HUES48 (cell line): ENCODE results near the gene SDE2.
"Not testable (repeated sequence)": the region's sequence is repeated elsewhere in the genome, so short reads cannot be mapped to it uniquely, and the experiment has no call there.

Experiments
- H3K27ac ChIP-seq: one replicate; pipeline ENCODE4 v1.7.0; 2013; ENCODE audit warnings: low read depth, low read length, inconsistent platforms
- H3K27me3 ChIP-seq: 2 replicates; pipeline ENCODE4 v1.6.1; 2013; ENCODE audit warnings: mild to moderate bottlenecking, low read length; ENCODE audit not compliant: control insufficient read depth, insufficient read depth
- H3K36me3 ChIP-seq: 2 replicates; pipeline ENCODE4 v1.6.1; 2013; ENCODE audit warnings: low read length; ENCODE audit not compliant: control insufficient read depth, insufficient read depth
- H3K4me1 ChIP-seq: 2 replicates; pipeline ENCODE4 v1.6.1; 2013; ENCODE audit warnings: mild to moderate bottlenecking, low read length; ENCODE audit not compliant: control insufficient read depth, insufficient read depth
- H3K4me3 ChIP-seq: 2 replicates; pipeline ENCODE4 v1.5.1; 2013; ENCODE audit warnings: mild to moderate bottlenecking, low read depth, low read length
- H3K9ac ChIP-seq: 2 replicates; pipeline ENCODE4 v1.6.1; 2013; ENCODE audit warnings: mild to moderate bottlenecking, low read depth, low read length, moderate library complexity
- H3K9me3 ChIP-seq: 2 replicates; pipeline ENCODE4 v1.6.1; 2013; ENCODE audit warnings: low read length; ENCODE audit not compliant: control insufficient read depth, insufficient read depth

SDE2 gene

DNA sequence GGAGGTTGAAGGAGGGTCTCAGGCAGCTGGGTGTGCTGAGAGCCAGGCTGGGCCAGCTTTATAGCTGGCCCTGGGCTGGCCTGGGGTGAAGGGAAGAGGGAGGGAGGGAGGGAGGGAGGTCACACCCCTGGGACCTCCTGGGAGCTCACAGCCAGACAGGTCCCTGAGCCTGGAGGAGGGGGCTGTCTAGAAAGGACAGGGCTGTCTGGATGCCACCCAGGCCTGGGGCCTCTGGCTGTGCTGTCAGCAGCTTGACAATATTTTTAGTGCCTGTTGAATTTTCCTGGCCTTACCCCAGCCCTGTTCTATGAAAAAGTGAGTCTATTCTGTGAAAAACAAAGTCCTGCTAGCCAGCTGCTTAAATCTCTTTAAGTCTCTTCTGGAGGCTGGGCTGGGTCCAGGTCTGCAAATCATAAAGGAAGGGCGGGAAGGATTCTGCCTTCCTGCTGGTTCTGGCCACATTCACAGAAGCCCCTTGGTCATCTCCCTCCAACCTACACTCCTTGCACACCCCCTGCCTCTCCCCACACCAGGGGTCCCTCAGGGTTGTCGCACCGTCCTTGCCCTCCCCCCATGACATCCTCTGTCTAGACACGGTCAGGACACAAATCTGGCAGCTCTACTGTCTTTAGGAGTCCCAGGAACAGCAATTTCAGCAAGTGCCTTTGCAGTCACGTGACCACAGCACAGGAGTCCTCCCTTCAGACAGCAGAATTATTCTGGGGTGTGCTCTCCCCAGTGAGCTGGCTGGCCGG lies 57.8 kb downstream of the SDE2 start, which contains the start of gene LEFTY2:
Gene LEFTY2, minus strand, starts transcription at position 34 of the 755 bp plus-strand sequence. CDS start 80 bp downstream, outside the sequence.
- Histone ChIP-seq H3K36me3 (peaks cover 5% of the 10 kb centered on the region; the same call in 1 of the 2 replicates), H3K9ac (peak within 1 kb of the TSS; percentile 7; the same call in 1 of the 2 replicates), H3K27me3 (no peaks in the 10 kb centered on the region; the same call in 1 of the 2 replicates), H3K4me1 (peaks cover 43% of the 10 kb centered on the region), H3K9me3 (no peaks in the 10 kb centered on the region), H3K27ac (peak within 1 kb of the TSS; percentile 14), H3K4me3 (0 out of 2 replicates have a peak within 1 kb of the TSS, but pooled peaks have one; percentile 55)

DNA sequence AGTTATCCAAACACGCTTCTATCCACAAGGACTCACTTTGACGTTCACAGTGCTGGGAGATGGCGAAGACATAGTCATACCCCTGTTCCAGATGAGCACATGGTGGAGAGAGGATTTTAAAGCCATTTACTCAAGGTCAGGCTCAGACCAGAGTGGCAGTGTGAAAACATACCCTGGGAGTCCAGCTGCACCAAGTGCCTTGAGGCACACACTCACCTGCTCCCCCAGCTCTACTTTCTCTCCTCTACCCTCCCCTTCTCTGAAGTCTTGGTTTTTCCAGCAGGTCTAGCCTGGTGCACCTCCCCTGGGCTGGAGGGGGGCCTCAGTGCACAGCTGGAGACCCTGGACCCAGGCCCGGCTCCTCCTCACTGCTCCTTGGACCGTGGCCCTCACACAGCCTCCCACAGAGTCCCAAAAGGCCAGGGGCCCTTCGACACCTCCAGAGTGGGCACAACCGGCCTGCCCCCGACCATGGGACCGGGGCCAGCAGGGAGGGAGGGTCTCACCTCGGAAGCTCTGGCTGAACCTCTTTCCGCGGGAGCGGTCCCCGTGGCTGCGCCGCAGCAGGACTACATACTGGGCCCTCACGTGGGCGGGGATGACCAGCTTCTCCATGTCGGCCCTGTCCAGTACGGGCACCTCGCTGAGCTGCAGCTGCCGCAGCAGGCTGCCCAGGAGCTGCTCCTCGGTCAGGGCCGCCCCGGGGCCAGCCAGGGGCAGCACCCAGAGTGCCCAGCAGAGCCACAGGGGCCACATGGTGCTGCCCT lies 58.6 kb downstream of the SDE2 start:
- Histone ChIP-seq H3K9me3 (no peaks in the 10 kb centered on the region), H3K27ac (no peak overlapping the region), H3K9ac (peak overlapping the region; percentile 7; the same call in 1 of the 2 replicates), H3K4me1 (peaks cover 35% of the 10 kb centered on the region), H3K4me3 (0 out of 2 replicates have a peak overlapping the region, but pooled peaks have one; percentile 55), H3K36me3 (peaks cover 5% of the 10 kb centered on the region; the same call in 1 of the 2 replicates), H3K27me3 (no peaks in the 10 kb centered on the region; the same call in 1 of the 2 replicates)

GRCh38 chr1:225939939-225940310 lies 59.2 kb downstream of the SDE2 start:
- not testable (repeated sequence) for H3K27me3 ChIP-seq, H3K36me3 ChIP-seq, H3K9me3 ChIP-seq, H3K27ac ChIP-seq
- Histone ChIP-seq H3K9ac (peak overlapping the region; percentile 7; the same call in 1 of the 2 replicates), H3K4me1 (peaks cover 28% of the 10 kb centered on the region), H3K4me3 (peak overlapping the region; percentile 55; the same call in 1 of the 2 replicates)

DNA sequence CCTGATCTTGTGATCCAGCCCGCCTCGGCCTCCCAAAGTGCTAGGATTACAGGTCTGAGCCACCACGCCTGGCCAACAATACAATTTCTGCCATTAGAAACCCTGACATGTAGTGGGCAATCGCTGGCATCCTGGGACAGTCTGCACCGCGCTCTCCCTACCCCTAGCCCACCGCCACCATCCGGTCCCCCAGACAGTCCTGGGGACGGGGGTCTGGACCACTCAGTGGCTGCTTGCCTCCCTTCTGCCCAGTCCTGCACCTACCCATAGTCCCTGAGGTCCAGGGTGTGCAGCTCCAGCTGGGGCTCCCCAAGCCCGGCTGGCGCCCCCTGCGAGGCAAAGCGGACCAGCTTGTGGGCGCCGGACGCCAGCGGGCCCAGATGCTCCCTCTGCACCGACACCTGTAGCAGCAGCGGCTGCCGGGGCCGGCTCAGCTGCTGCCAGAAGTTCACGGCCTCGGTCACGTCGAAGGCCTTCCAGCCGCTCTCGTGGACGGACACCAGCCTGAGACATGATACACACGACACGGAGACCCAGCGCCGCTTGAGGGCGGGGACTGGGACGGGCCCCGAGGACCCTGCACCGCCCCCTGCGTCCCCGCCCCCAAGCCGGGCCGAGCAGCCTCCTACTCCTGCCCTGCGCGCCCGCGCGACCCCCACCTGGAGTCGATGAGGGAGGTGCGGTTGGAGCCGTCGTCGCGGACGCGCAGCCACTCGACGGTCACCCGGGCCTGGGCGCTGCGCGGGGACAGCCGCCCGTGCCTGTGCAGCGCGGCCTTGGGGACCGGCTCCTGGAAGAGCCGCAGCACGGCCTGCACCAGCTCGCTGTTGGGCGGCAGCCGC lies 59.8 kb downstream of the SDE2 start:
- H3K36me3 ChIP-seq, H3K9me3 ChIP-seq, H3K27ac ChIP-seq, H3K9ac ChIP-seq, H3K27me3 ChIP-seq: not testable (repeated sequence)
- Histone ChIP-seq H3K4me3 (peak overlapping the region; percentile 55), H3K4me1 (peaks cover 22% of the 10 kb centered on the region)

GRCh38 chr1:225937048-225937968 lies 61.8 kb downstream of the SDE2 start:
- Histone ChIP-seq H3K4me3 (no peak overlapping the region), H3K9ac (no peak overlapping the region), H3K9me3 (no peaks in the 10 kb centered on the region), H3K27me3 (no peaks in the 10 kb centered on the region), H3K27ac (no peak overlapping the region), H3K4me1 (peaks cover 12% of the 10 kb centered on the region; the same call in 1 of the 2 replicates), H3K36me3 (peaks cover 5% of the 10 kb centered on the region; the same call in 1 of the 2 replicates)

GRCh38 chr1:225936523-225936922 lies 62.6 kb downstream of the SDE2 start:
- Histone ChIP-seq H3K9ac (no peak overlapping the region), H3K27ac (no peak overlapping the region), H3K4me3 (no peak overlapping the region)

DNA sequence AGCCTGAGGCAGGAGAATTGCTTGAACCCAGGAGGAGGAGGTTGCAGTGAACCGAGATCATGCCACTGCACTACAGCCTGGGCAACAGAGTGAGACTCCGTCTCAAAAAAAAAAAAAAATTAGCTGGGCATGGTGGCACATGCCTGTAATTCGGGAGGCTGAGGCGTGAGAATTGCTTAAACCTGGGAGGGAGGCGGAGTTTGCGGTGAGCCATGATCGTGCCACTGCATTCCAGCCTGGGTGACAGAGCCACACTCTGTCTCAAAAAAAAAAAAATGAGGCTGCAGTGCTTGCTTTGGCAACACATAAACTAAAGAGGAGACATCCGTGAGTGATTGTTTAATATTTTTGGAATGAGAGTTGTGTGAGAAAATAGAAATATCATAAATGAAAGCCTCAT lies 63.1 kb downstream of the SDE2 start:
- H3K27me3 ChIP-seq, H3K9me3 ChIP-seq, H3K4me3 ChIP-seq, H3K4me1 ChIP-seq, H3K27ac ChIP-seq, H3K36me3 ChIP-seq, H3K9ac ChIP-seq: not testable (repeated sequence)

More at GRCh38 chr1:225936523-225936922, 62.6 kb downstream of the SDE2 start:
- Histone ChIP-seq H3K9me3 (no peaks in the 10 kb centered on the region), H3K4me1 (peaks cover 7% of the 10 kb centered on the region; the same call in 1 of the 2 replicates), H3K36me3 (peaks cover 5% of the 10 kb centered on the region; the same call in 1 of the 2 replicates), H3K27me3 (no peaks in the 10 kb centered on the region)

GRCh38 chr1:225934711-225935110 lies 64.4 kb downstream of the SDE2 start:
- H3K9me3 ChIP-seq, result no peaks in the 10 kb centered on the region
- no peaks in the 10 kb centered on the region for H3K27me3 ChIP-seq
- H3K9ac ChIP-seq, result no peak overlapping the region
- H3K36me3 ChIP-seq, result peaks cover 5% of the 10 kb centered on the region; the same call in 1 of the 2 replicates
- no peaks in the 10 kb centered on the region for H3K4me1 ChIP-seq
- H3K27ac ChIP-seq, result no peak overlapping the region
- H3K4me3 ChIP-seq, result no peak overlapping the region

GRCh38 chr1:225933072-225933471 lies 66.1 kb downstream of the SDE2 start:
- Histone ChIP-seq H3K9me3 (no peaks in the 10 kb centered on the region), H3K4me3 (no peak overlapping the region), H3K36me3 (peaks cover 5% of the 10 kb centered on the region; the same call in 1 of the 2 replicates), H3K27me3 (no peaks in the 10 kb centered on the region), H3K27ac (no peak overlapping the region), H3K4me1 (no peaks in the 10 kb centered on the region), H3K9ac (no peak overlapping the region)
